Astrocyte (in vitro differentiated cells and primary cell): ENCODE measurements around the gene LINGO3. TPM values are rescaled to one million over a fixed set of nuclear protein-coding genes. Genes with fewer than 3 reads are reported as not detected.

ENCODE experiments used
- DNase-seq: peaks from one replicate; pipeline ENCODE4 v3.0.0-alpha.2; 2010; ENCODE audit warnings: low read depth
- FAIRE-seq: peaks from 2 replicates; lab custom pipeline; 2011; peaks lifted over from hg19 to GRCh38; lab: Jason Lieb, UNC
- H2AFZ ChIP-seq: 2 replicates; pipeline ENCODE4 v1.6.0; 2012; ENCODE audit warnings: low read depth, low read length, inconsistent platforms
- H3K27ac ChIP-seq: 2 replicates; pipeline ENCODE4 v1.5.1; 2011; ENCODE audit warnings: low read depth, low read length, inconsistent platforms
- H3K27me3 ChIP-seq: 2 replicates; pipeline ENCODE4 v1.6.0; 2011; ENCODE audit warnings: low read length, inconsistent platforms; ENCODE audit not compliant: insufficient read depth
- H3K36me3 ChIP-seq: 2 replicates; pipeline ENCODE4 v1.5.1; 2011; ENCODE audit warnings: low read length, inconsistent platforms; ENCODE audit not compliant: insufficient read depth
- H3K4me1 ChIP-seq: 2 replicates; pipeline ENCODE4 v1.5.1; 2011; ENCODE audit warnings: low read length, inconsistent platforms; ENCODE audit not compliant: insufficient read depth
- H3K4me2 ChIP-seq: 2 replicates; pipeline ENCODE4 v1.6.0; 2012; ENCODE audit warnings: low read length, inconsistent platforms
- H3K4me3 ChIP-seq: 2 replicates; pipeline ENCODE4 v1.5.1; 2011; ENCODE audit warnings: low read depth, mild to moderate bottlenecking, low read length, inconsistent platforms; ENCODE audit not compliant: insufficient read depth
- H3K79me2 ChIP-seq: 2 replicates; pipeline ENCODE4 v1.6.0; 2012; ENCODE audit warnings: mild to moderate bottlenecking, low read length, inconsistent platforms; ENCODE audit not compliant: insufficient read depth
- H3K9ac ChIP-seq: 2 replicates; pipeline ENCODE4 v1.6.0; 2012; ENCODE audit warnings: mild to moderate bottlenecking, low read length, inconsistent platforms
- H3K9me3 ChIP-seq: 2 replicates; pipeline ENCODE4 v1.5.1; 2012; ENCODE audit warnings: low read depth, mild to moderate bottlenecking, low read length, inconsistent platforms; ENCODE audit not compliant: insufficient read depth
- H4K20me1 ChIP-seq: 2 replicates; pipeline ENCODE4 v1.6.0; 2012; ENCODE audit warnings: low read length, inconsistent platforms; ENCODE audit not compliant: insufficient read depth
- H3K27ac Mint-ChIP-seq: one replicate; pipeline ENCODE4 v1.8.0; 2021; ENCODE audit warnings: mild to moderate bottlenecking, mixed read lengths; ENCODE audit not compliant: unreplicated experiment
- H3K27me3 Mint-ChIP-seq: one replicate; pipeline ENCODE4 v1.8.0; 2021; ENCODE audit warnings: low read depth, mixed read lengths; ENCODE audit not compliant: unreplicated experiment
- H3K36me3 Mint-ChIP-seq: one replicate; pipeline ENCODE4 v1.8.0; 2021; ENCODE audit warnings: low read depth, mixed read lengths; ENCODE audit not compliant: unreplicated experiment
- H3K4me1 Mint-ChIP-seq: one replicate; pipeline ENCODE4 v1.8.0; 2021; ENCODE audit warnings: low read depth, mixed read lengths; ENCODE audit not compliant: unreplicated experiment
- H3K4me3 Mint-ChIP-seq: one replicate; pipeline ENCODE4 v1.8.0; 2021; ENCODE audit warnings: mild to moderate bottlenecking, moderate library complexity, mixed read lengths; ENCODE audit not compliant: unreplicated experiment
- H3K9me3 Mint-ChIP-seq: one replicate; pipeline ENCODE4 v1.8.0; 2021; ENCODE audit warnings: mild to moderate bottlenecking, mixed read lengths; ENCODE audit not compliant: unreplicated experiment
- CTCF ChIP-seq: IDR thresholded peaks from 2 replicates; pipeline ENCODE4 v1.5.1; 2011; ENCODE audit warnings: low read depth, mild to moderate bottlenecking, inconsistent platforms, low read length, moderate library complexity; ENCODE audit not compliant: insufficient read depth
- EZH2 ChIP-seq: IDR thresholded peaks from 2 replicates; pipeline ENCODE4 v1.6.1; 2012; ENCODE audit warnings: mild to moderate bottlenecking, low read length, inconsistent platforms; ENCODE audit not compliant: insufficient read depth
- total RNA-seq: library from RNA; stranded (reverse); gene quantifications from 2 replicates; pipeline ENCODE4 v1.2.1, GENCODE V29; 2021

LINGO3 gene
- total RNA-seq, 1 donor from 2014 or later, result not detected

GRCh38 chr19:2269244-2270156, 38.5 kb downstream of the LINGO3 start:
- Mint-ChIP-seq H3K27me3 (no peaks in the 10 kb centered on the region), H3K27ac (peak overlapping the region; percentile 84), H3K4me3 (peak overlapping the region; percentile 94), H3K36me3 (peaks cover 14% of the 10 kb centered on the region), H3K9me3 (no peaks in the 10 kb centered on the region), H3K4me1 (peaks cover 13% of the 10 kb centered on the region)
- no peaks in the 10 kb centered on the region for H3K9me3 ChIP-seq
- H3K36me3 ChIP-seq, result peaks cover 3% of the 10 kb centered on the region
- peak overlapping the region; percentile 27 for H2AFZ ChIP-seq
- FAIRE-seq (no peak), DNase-seq (peak; percentile 82)
- peak overlapping the region; percentile 91 for H3K27ac ChIP-seq
- peaks cover 52% of the 10 kb centered on the region for H3K79me2 ChIP-seq
- H3K9ac ChIP-seq, result peak overlapping the region; percentile 99
- H4K20me1 ChIP-seq, result peaks cover 49% of the 10 kb centered on the region
- no peaks in the 10 kb centered on the region for H3K27me3 ChIP-seq
- peak overlapping the region; percentile 96 for H3K4me3 ChIP-seq
- no peak for TF ChIP-seq EZH2
- TF ChIP-seq CTCF, result no peak
- H3K4me2 ChIP-seq, result peak overlapping the region; percentile 96
- peaks cover 28% of the 10 kb centered on the region for H3K4me1 ChIP-seq

GRCh38 chr19:2268861-2269243, 39.1 kb downstream of the LINGO3 start:
- Mint-ChIP-seq H3K27ac (no peak overlapping the region), H3K4me1 (peaks cover 7% of the 10 kb centered on the region), H3K27me3 (no peaks in the 10 kb centered on the region), H3K4me3 (peak overlapping the region; percentile 94), H3K36me3 (peaks cover 8% of the 10 kb centered on the region), H3K9me3 (no peaks in the 10 kb centered on the region)
- Histone ChIP-seq H3K27ac (peak overlapping the region; percentile 65), H3K27me3 (no peaks in the 10 kb centered on the region), H3K4me1 (peaks cover 25% of the 10 kb centered on the region), H3K4me3 (peak overlapping the region; percentile 66), H4K20me1 (peaks cover 43% of the 10 kb centered on the region), H2AFZ (peak overlapping the region; percentile 27), H3K36me3 (peaks cover 3% of the 10 kb centered on the region), H3K4me2 (peak overlapping the region; percentile 83), H3K9me3 (no peaks in the 10 kb centered on the region), H3K9ac (peak overlapping the region; percentile 71), H3K79me2 (peaks cover 46% of the 10 kb centered on the region)
- TF ChIP-seq EZH2 (no peak), CTCF (no peak)
- no peak for FAIRE-seq
- DNase-seq, result no peak

- no peaks in the 10 kb centered on the region for H3K9me3 Mint-ChIP-seq
- Histone ChIP-seq H3K9me3 (no peaks in the 10 kb centered on the region), H3K36me3 (peaks cover 3% of the 10 kb centered on the region), H4K20me1 (peaks cover 39% of the 10 kb centered on the region), H3K4me1 (peaks cover 22% of the 10 kb centered on the region), H3K9ac (peak overlapping the region; percentile 71), H3K4me2 (peak overlapping the region; percentile 83), H3K79me2 (peaks cover 42% of the 10 kb centered on the region), H3K27ac (no peak overlapping the region), H2AFZ (no peak overlapping the region), H3K4me3 (no peak overlapping the region), H3K27me3 (no peaks in the 10 kb centered on the region)
- peaks cover 7% of the 10 kb centered on the region for H3K4me1 Mint-ChIP-seq
- TF ChIP-seq CTCF (no peak), EZH2 (no peak)
- peaks cover 8% of the 10 kb centered on the region for H3K36me3 Mint-ChIP-seq
- no peak for FAIRE-seq
- no peak for DNase-seq
- H3K27me3 Mint-ChIP-seq, result no peaks in the 10 kb centered on the region
- peak overlapping the region; percentile 94 for H3K4me3 Mint-ChIP-seq
- H3K27ac Mint-ChIP-seq, result no peak overlapping the region
These were observed 39.5 kb downstream of the LINGO3 start for GRCh38 chr19:2268480-2268830.
